Memory B cell (primary cell): ENCODE measurements around the gene NME3.
"Not testable (repeated sequence)": the region's sequence is repeated elsewhere in the genome, so short reads cannot be mapped to it uniquely, and the experiment has no call there.

Source experiments
- ATAC-seq: fragments of 150-1000 bp; cut with Tn5 transposase; 2 replicates; pipeline ENCODE4 v1.10.0; 2021; ENCODE audit warnings: low read depth, mild to moderate bottlenecking, moderate library complexity
- DNase-seq, 2 donors: peaks; one replicate each; pipeline ENCODE4 v3.0.0; 2022; ENCODE audit warnings: low spot score in 2 of 2
- H3K27ac Mint-ChIP-seq: one replicate; pipeline ENCODE4 v1.8.0; 2022; ENCODE audit warnings: mild to moderate bottlenecking, moderate library complexity, mixed read lengths
- H3K27me3 Mint-ChIP-seq: one replicate; pipeline ENCODE4 v1.8.0; 2022; ENCODE audit warnings: mixed read lengths
- H3K36me3 Mint-ChIP-seq: one replicate; pipeline ENCODE4 v1.8.0; 2022; ENCODE audit warnings: mild to moderate bottlenecking, mixed read lengths
- H3K4me1 Mint-ChIP-seq: one replicate; pipeline ENCODE4 v1.8.0; 2022; ENCODE audit warnings: mixed read lengths
- H3K4me3 Mint-ChIP-seq: one replicate; pipeline ENCODE4 v1.8.0; 2022; ENCODE audit warnings: mild to moderate bottlenecking, moderate library complexity, mixed read lengths
- H3K9me3 Mint-ChIP-seq: one replicate; pipeline ENCODE4 v1.8.0; 2022; ENCODE audit warnings: mixed read lengths

The NME3 gene

DNA sequence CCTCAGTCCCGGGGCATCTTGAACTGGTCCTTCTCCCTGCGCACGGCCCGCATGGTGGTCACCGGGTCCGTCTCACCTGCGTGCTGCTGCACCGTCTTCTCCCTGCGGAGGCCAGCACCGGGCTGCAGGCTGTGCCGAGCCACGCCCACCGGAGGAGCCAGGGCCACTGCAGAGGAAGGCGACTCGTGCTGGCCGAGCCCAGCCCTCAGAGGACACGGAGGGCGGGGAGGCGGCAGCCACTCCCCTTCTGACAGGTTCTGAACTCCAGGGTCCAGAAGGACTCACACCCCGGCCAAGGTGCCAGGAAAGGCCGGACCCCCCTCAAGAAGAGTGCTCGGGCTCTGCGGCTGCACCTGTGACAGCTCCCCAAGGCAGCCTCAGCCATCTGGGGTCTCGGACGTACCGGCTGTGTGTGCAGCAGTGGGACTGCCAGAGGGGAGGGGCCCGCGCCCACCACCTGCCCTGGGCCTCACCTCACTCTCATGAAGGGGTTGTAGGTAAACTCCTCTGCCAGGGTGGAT, 38.0 kb upstream of the NME3 start:
- Mint-ChIP-seq H3K27ac (no peak overlapping the region), H3K4me1 (peaks cover 4% of the 10 kb centered on the region), H3K36me3 (peaks cover 19% of the 10 kb centered on the region), H3K4me3 (no peak overlapping the region), H3K27me3 (no peaks in the 10 kb centered on the region), H3K9me3 (no peaks in the 10 kb centered on the region)
- no peak for DNase-seq
- ATAC-seq: no peak

DNA sequence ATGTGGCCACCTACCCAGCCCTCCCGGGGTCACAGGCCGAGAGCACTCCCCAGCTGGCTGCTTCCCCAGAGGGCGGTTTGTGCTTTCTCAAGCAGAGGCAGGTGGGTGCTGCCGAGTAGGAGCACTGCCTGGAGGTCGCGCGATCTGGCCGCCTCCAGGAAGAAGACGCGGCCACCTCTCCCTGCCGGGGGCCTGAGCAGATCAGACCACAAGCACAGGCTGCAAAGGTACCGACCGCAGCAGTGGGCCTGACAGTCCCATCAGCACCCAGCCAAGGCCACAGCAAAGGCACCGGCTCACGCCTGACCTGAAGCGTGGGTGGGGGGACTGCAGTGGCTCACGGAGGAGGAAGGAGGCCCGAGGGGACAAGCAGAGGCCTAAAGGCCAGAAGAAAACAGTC, 37.3 kb upstream of the NME3 start:
- peaks cover 19% of the 10 kb centered on the region for H3K36me3 Mint-ChIP-seq
- H3K27ac Mint-ChIP-seq: no peak overlapping the region
- no peak overlapping the region for H3K4me3 Mint-ChIP-seq
- H3K4me1 Mint-ChIP-seq: peaks cover 4% of the 10 kb centered on the region
- H3K27me3 Mint-ChIP-seq: no peaks in the 10 kb centered on the region
- no peaks in the 10 kb centered on the region for H3K9me3 Mint-ChIP-seq
- DNase-seq: no peak
- ATAC-seq: no peak

DNA sequence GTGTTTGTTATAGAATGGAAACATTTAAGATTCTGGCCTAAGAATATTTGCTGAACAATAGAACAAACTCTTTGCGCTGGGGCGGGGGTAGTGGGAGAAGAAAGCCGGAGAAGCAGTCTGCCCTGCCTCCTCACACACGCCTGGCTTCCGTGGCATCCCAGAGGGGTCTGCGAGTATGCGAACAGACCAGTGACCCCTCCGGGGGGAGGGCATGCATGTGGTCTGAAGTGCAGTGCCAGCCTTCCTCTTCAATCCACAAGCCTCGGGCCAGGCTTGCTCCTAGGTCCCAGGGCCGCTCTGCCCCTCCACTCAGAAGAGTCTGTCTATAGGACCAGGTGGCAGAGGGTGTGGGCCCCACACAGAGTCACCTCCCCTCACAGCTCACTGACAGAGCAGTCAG, 36.3 kb upstream of the NME3 start:
- ATAC-seq: no peak
- no peak for DNase-seq
- H3K4me3 Mint-ChIP-seq: no peak overlapping the region
- no peaks in the 10 kb centered on the region for H3K9me3 Mint-ChIP-seq
- H3K27ac Mint-ChIP-seq: no peak overlapping the region
- H3K27me3 Mint-ChIP-seq: no peaks in the 10 kb centered on the region
- H3K4me1 Mint-ChIP-seq: no peaks in the 10 kb centered on the region
- peaks cover 15% of the 10 kb centered on the region for H3K36me3 Mint-ChIP-seq

DNA sequence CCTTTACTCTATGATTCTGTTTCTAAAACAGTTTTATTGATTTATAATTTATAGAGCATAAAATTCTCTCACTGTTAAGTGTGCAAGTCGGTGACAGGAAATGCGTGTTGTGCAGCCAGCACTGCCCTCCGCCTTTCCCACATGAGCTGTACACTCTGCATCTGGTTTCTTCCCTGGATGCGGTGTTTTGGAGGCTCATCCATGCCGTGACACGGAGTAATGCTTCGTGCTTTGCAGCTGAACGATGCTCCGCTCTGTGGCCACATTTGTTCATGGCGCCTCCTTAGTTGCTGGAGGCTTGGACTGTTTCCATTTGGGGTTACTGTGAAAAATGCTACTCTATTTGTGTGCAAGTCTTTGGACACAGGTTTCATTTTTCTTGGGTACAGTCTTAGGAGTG, 29.4 kb upstream of the NME3 start:
- Mint-ChIP-seq H3K4me1 (peaks cover 2% of the 10 kb centered on the region), H3K27ac (no peak overlapping the region), H3K36me3 (peaks cover 15% of the 10 kb centered on the region), H3K4me3 (no peak overlapping the region), H3K9me3 (peaks cover 9% of the 10 kb centered on the region), H3K27me3 (no peaks in the 10 kb centered on the region)
- ATAC-seq (no peak), DNase-seq (no peak)

DNA sequence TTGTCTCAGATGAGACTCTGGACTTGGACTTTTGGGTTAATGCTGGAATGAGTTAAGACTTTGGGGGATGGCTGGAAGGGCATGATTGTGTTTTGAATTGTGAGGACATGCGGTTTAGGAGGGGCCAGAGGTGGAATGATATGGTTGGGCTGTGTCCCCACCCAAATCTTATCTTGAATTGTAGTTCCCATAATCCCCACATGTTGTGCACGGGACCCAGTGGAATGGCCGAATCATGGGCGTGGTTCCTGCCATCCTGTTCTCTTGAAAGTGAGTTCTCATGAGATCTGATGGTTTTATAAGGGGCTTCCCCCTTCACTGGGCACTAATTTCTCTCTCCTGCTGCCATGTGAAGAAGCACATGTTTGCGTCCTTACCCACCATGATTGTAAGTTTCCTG, 27.9 kb upstream of the NME3 start:
- not testable (repeated sequence) for H3K4me1 Mint-ChIP-seq, H3K4me3 Mint-ChIP-seq, H3K9me3 Mint-ChIP-seq

DNA sequence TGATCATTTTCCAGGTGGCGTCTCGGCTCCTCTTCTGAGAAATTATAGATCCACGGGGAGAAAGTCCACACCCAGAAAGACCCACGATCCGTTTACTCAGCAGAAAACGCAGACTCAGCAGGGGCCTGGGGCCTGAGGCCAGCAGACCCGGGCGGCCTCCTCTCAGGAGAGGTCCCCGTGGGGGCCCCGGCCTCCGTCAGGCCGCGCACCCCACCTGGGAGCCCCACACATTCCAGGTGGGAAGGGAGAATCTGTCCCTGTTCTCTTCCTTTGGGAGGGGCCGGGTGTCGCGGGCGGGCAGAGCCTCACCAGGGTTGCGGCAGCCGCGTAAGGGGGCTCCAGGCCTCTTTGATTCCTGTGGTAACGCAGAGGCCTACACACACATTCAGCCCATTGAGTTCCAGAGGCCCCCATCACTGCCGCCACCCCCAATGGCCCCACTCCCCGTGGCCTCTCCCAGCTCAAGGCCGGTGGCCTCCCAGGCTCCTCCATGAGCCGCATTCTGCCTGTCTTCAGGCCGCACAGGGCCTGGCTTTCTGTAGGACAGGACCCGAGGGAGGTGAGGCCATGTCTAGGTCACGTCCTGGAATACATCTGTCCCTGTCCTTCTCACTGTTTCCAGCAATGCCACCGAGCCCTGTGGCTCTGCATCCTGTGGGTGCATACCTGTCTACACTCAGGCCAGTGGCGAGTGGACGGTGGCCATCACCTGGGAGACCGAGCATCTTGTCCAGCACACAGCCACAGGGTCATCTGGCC, 23.7 kb upstream of the NME3 start:
- H3K36me3 Mint-ChIP-seq: peaks cover 8% of the 10 kb centered on the region
- no peak overlapping the region for H3K4me3 Mint-ChIP-seq
- no peak overlapping the region for H3K27ac Mint-ChIP-seq
- DNase-seq (no peak), ATAC-seq (no peak)
- no peaks in the 10 kb centered on the region for H3K27me3 Mint-ChIP-seq
- peaks cover 7% of the 10 kb centered on the region for H3K9me3 Mint-ChIP-seq
- H3K4me1 Mint-ChIP-seq: no peaks in the 10 kb centered on the region

More for the DNA sequence above, 27.9 kb upstream of the NME3 start:
- not testable (repeated sequence) for H3K27me3 Mint-ChIP-seq, ATAC-seq, DNase-seq, H3K27ac Mint-ChIP-seq
- H3K36me3 Mint-ChIP-seq: peaks cover 11% of the 10 kb centered on the region

DNA sequence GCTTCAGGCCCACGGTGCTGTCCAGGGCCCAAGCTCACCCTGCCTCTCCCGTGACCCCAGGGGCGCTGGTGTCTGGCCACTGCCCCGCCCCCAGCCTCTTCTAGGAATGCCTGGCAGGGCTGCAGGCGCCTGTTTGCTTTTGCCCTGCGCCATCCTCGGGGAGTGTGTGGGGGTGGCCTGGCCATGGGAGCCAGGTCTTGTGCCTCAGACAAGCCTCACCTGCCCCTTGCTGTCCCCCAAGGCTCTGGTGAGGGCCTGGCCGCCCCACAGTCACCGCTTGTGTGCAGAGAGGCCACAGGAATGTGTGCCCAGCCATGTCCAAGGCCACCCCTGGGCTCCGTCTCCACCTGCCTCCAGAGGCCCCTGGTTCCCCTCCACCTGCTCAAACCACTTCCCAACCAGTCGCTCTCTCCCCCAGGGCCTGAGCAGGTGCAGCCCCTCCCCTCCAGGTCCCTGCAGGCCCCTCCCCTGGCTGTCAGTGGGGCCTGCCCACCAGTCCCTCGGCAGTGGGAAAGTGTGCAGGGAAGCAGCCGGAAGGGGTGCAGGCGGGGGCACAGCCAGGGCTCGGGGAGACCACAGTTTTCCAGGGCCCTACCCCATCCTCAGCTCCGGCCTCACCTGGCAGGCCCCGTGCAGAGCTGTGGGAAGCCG, 23.0 kb upstream of the NME3 start:
- H3K27me3 Mint-ChIP-seq: no peaks in the 10 kb centered on the region
- H3K4me3 Mint-ChIP-seq: no peak overlapping the region
- peaks cover 4% of the 10 kb centered on the region for H3K36me3 Mint-ChIP-seq
- no peak for DNase-seq
- H3K27ac Mint-ChIP-seq: no peak overlapping the region
- H3K4me1 Mint-ChIP-seq: no peaks in the 10 kb centered on the region
- H3K9me3 Mint-ChIP-seq: peaks cover 7% of the 10 kb centered on the region
- ATAC-seq: no peak

DNA sequence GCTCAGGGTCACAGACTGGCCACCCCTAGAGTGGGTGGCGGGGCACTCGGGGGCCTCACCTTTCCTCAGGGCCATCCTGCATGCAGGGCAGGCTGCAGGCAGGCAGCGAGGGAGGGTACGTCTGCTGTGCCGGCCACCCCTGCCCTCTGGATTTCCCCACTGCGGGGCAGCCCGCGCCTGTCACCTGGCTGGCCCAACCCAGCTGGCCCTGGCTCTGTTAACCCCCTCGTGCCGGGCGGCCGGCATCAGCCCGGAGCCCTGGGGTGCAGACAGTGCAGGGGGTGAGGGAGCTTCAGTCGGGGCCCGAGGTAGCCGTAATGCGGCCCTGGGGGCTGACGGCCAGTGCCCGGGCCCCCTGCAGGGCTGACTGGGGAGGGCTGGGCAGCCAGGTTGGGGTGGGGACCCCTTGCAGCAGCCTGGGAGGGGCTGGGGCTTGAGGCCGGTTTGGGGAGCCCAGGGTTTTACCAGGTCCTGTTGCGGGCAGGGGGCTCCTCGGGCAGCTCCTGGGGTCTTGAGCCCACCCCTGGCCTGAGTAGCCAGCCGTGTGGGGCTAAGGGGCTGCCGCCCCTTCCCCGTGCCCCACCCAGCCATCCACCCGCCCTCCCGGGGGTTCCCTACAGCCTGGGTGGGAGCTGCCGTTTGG, 22.4 kb upstream of the NME3 start, which contains the start of gene IGFALS:
Gene IGFALS, minus strand, starts transcription at position 128 of the 643 bp plus-strand sequence. Its CDS starts 53 bp downstream, at position 75.
- Mint-ChIP-seq H3K27me3 (no peaks in the 10 kb centered on the region), H3K4me3 (no peak within 1 kb of the TSS), H3K36me3 (peaks cover 6% of the 10 kb centered on the region), H3K27ac (no peak within 1 kb of the TSS), H3K9me3 (peaks cover 3% of the 10 kb centered on the region), H3K4me1 (peaks cover 2% of the 10 kb centered on the region)
- no peak for ATAC-seq
- no peak for DNase-seq

DNA sequence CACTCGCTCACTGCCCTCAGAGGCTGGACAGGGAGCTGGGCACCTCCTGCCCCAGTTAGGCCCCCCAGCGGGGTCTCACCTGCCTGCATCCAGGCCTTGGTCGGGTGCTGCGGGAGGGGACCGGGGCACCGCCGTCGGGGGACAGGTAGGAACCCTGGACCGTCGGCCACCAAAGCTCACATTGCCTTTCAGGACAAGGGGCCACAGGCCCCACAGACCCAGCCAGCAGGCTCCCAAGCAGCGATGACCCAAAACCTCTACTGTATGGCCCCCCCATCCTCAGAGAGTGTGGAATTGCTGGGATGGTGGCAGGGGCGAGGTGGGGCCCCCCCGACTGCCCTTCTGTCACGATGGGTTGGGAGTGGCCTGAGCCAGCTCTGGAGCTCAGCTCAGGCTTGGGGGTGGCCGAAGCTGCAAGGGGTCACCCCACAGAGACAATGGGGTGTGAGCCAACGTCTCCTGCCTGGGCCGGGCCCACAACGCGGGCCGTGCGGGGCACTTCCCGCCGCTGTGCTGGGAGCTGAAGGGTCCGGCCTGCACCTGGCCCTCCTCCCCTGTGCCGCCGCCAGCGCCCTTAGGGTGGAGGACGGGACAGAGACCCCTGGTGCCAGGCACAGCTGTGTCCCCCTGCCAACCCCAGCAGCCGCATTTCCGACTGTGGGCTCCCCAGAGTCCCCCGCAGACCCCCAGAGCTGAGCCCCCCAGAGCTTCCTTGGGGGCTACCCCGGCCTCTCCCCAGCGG, 21.7 kb upstream of the NME3 start:
- ATAC-seq: no peak
- Mint-ChIP-seq H3K4me3 (no peak overlapping the region), H3K27me3 (no peaks in the 10 kb centered on the region), H3K27ac (no peak overlapping the region), H3K36me3 (peaks cover 6% of the 10 kb centered on the region), H3K9me3 (peaks cover 3% of the 10 kb centered on the region), H3K4me1 (peaks cover 2% of the 10 kb centered on the region)
- no peak for DNase-seq

DNA sequence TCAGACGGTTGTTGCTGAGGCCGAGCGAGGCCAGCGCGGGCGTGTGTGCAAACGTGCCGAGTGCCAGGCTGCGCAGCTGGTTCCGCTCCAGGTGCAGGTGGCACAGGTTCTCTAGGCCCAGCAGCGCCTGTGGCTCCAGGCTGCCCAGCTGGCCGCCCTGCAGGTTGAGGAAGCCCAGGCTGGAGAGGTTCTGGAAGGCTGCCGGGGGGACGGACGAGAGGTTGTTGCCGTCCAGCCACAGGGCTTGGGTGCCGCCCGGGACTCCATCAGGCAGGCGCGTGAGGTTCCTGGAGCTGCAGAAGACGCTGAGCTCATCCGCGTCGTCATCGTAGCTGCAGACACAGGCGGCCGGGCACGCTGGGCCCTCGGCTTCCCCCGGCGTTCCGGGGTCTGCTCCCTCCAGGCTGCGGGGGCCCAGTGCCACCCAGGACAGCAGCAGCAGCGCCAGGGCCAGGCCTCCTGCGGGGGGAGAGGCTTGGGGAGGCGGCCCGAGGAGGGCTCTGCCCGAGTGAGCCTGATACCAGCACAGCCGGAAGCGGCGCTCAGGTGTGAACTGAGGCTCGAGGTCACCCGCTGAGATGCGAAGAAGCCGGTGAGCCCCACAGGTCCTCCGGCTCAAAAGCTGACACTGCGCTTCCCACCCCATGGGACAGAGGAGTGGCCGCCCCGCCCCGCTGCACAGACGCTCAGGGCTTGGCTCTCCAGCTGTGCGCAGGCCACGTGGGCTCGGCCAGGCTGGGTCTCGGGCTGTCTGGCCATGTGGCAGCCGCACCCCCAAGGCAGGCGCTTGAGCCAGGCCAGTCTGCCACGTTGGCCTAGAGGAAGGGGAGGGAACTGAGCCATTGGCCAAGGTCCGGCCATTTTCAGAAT, 20.8 kb upstream of the NME3 start:
- DNase-seq (no peak), ATAC-seq (no peak)
- no peak overlapping the region for H3K4me3 Mint-ChIP-seq
- H3K27ac Mint-ChIP-seq: no peak overlapping the region
- peaks cover 2% of the 10 kb centered on the region for H3K4me1 Mint-ChIP-seq
- peaks cover 6% of the 10 kb centered on the region for H3K36me3 Mint-ChIP-seq
- H3K27me3 Mint-ChIP-seq: no peaks in the 10 kb centered on the region
- H3K9me3 Mint-ChIP-seq: peaks cover 2% of the 10 kb centered on the region

DNA sequence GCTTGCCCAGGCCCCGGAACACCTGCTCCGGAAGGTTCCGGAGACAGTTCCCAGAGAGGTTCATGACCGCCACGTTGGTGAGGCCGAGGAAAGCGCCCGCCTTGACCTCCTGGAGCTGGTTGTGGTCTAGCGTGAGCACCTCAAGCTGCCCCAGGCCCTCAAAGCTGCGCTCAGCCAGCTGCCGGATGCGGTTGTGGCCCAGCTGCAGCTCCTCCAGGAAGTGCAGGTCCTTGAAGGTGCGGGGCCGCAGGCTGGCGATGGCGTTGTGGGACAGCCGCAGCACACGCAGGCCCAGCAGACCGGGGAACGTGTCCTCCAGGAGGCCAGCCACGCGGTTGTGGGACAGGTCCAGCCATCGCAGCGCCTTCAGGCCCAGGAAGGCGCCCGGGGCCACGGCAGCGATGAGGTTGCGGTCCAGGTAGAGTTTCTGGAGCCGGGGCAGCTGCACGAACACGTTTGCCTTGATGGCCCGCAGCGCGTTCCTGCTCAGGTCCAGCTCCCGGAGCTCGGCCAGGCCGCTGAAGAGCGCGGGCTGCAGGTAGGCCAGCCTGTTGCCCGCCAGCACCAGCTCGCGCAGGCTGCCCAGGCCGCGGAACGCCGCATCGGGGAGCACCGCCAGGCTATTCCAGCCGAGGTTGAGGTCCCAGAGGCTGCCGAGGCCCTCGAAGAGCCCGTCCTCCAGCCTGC, 20.1 kb upstream of the NME3 start:
- H3K4me1 Mint-ChIP-seq: peaks cover 2% of the 10 kb centered on the region

DNA sequence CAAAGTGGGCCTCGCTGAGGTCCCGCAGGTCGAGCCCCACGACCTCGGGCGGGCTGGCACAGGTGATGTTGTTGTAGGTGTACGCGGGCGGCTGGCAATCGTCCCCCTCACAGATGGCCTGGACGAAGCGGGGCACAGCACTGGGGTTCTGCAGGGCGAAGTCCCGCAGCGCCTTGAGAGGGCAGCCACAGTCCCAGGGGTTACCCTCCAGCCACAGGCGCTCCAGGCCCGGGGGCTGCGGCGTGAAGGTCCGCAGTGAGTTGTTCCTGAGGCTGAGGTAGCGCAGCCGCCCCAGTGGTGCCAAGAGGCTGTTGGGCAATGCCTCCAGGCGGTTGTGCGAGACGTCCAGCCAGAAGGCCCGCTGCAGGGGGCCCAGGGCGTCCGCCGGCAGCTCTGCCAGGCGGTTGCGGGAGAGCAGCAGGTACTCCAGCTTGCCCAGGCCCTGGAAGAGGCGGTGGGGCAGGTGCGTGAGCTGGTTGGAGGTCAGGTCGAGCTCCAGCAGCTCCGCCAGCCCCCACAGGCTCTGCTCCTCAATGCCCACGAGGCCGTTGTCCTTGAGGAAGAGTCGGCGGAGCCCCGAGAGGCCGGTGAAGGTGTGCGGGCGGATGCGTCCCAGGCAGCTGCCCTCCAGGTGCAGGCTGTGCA, 19.4 kb upstream of the NME3 start:
- no peaks in the 10 kb centered on the region for H3K9me3 Mint-ChIP-seq
- DNase-seq: no peak
- no peak for ATAC-seq
- peaks cover 4% of the 10 kb centered on the region for H3K36me3 Mint-ChIP-seq
- H3K4me3 Mint-ChIP-seq: no peak overlapping the region
- H3K4me1 Mint-ChIP-seq: peaks cover 2% of the 10 kb centered on the region
- H3K27me3 Mint-ChIP-seq: no peaks in the 10 kb centered on the region
- no peak overlapping the region for H3K27ac Mint-ChIP-seq

More for the DNA sequence above, 20.1 kb upstream of the NME3 start:
- H3K27me3 Mint-ChIP-seq: no peaks in the 10 kb centered on the region
- ATAC-seq (no peak), DNase-seq (no peak)
- no peaks in the 10 kb centered on the region for H3K9me3 Mint-ChIP-seq
- H3K4me3 Mint-ChIP-seq: no peak overlapping the region
- no peak overlapping the region for H3K27ac Mint-ChIP-seq
- H3K36me3 Mint-ChIP-seq: peaks cover 4% of the 10 kb centered on the region
